SJSA1 (cell line): Measurements from ENCODE around the gene RGMB. TPM values are rescaled to one million over a fixed set of nuclear protein-coding genes. Genes with fewer than 3 reads are reported as not detected.
"Not testable (repeated sequence)": the region's sequence is repeated elsewhere in the genome, so short reads cannot be mapped to it uniquely, and the experiment has no call there.

Source experiments
- DNase-seq, 2 experiments: peaks; one replicate each; pipeline ENCODE4 v3.0.0-alpha.2; 2015 to 2020; ENCODE audit warnings: low spot score in 2 of 2, low read depth in 1 of 2
- H3K27ac ChIP-seq: fragments of 250-450 bp; sonication (Bioruptor Pico); 2 replicates; pipeline ENCODE4 v1.5.1; 2020; ENCODE audit warnings: mild to moderate bottlenecking, moderate library complexity
- H3K27me3 ChIP-seq: fragments of 250-450 bp; sonication (Bioruptor Pico); replicated peaks from 2 replicates; pipeline ENCODE4 v1.5.1; 2020; ENCODE audit warnings: mild to moderate bottlenecking, moderate library complexity
- H3K36me3 ChIP-seq: fragments of 250-450 bp; sonication (Bioruptor Pico); 2 replicates; pipeline ENCODE4 v1.5.1; 2020; ENCODE audit warnings: mild to moderate bottlenecking
- H3K4me1 ChIP-seq: fragments of 250-450 bp; sonication (Bioruptor Pico); replicated peaks from 2 replicates; pipeline ENCODE4 v1.6.1; 2021; ENCODE audit warnings: mild to moderate bottlenecking
- H3K4me3 ChIP-seq: fragments of 250-450 bp; sonication (Bioruptor Pico); 2 replicates; pipeline ENCODE4 v1.5.1; 2020; ENCODE audit warnings: mild to moderate bottlenecking
- H3K9me3 ChIP-seq: fragments of 250-450 bp; sonication (Bioruptor Pico); replicated peaks from 2 replicates; pipeline ENCODE4 v1.5.1; 2020; ENCODE audit warnings: mild to moderate bottlenecking
- total RNA-seq: library from RNA; depleted of rRNA; stranded (reverse); fragments of >200 nt; shearing (Covaris generic); gene quantifications from 2 replicates; pipeline ENCODE4 v1.2.3, GENCODE V29; 2014

RGMB gene
- total RNA-seq, 1 experiment from 2014 or later: 39.2 TPM

DNA sequence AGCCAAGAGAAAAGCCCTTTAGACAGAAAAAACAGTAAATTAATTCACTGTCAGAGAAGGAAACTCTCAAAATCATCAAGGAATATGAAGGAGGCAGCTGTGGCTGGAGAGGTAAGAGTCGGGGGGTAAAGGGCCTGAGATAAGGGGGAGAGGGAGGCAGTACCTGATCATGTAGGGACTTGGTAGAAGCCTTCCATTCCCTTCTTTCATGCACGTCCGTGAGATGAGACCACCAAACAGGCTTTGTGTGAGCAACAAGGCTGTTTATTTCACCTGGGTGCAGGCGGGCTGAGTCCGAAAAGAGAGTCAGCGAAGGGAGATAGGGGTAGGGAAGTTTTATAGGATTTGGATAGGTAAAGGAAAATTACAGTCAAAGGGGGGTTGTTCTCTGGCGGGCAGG is 21.1 kb upstream of the RGMB start:
- DNase-seq, H3K36me3 ChIP-seq, H3K4me3 ChIP-seq, H3K9me3 ChIP-seq, H3K4me1 ChIP-seq, H3K27ac ChIP-seq, H3K27me3 ChIP-seq: not testable (repeated sequence)

DNA sequence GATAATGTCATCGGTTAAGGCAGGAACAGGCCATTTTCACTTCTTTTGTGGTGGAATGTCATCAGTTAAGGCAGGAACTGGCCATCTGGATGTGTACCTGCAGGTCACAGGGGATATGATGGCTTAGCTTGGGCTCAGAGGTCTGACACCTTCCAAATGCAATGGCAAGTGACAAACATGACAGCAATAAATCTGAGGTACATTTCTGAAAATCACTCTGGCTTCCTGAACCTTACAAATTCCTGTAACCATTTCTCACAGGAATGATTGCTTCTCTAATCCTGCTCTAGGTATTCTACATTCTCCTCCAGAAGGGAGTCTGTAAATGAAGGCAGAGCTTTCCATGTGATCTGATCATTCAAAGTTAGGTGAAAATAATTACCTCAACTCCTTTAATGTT is 20.7 kb upstream of the RGMB start:
- H3K4me3 ChIP-seq, H3K36me3 ChIP-seq: not testable (repeated sequence)

GRCh38 chr5:98753507-98753906 is 20.0 kb upstream of the RGMB start:
- Histone ChIP-seq H3K36me3 (no peaks in the 10 kb centered on the region), H3K4me3 (no peak overlapping the region)
- DNase-seq: no peak

More for the DNA sequence above, 20.7 kb upstream of the RGMB start:
- DNase-seq, H3K4me1 ChIP-seq, H3K9me3 ChIP-seq, H3K27me3 ChIP-seq, H3K27ac ChIP-seq: not testable (repeated sequence)

DNA sequence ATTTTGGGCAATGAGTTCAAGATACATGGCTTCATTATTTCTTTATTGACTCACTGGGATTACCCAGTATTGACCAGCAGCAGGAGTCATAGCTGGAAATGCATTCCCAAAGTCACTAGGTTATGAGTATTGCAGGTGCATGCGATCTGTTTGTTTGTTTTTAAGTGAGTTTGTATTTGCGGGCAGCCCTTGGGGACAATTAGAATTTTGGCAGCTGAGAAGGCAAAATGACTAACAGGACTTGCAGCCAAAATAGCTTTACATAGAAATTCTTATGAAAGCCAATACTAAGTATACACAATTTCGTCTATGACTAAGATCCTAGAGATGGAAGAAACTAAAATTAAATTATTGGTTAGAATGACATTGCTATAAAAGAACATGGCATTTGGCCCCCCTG is 18.1 kb upstream of the RGMB start:
- H3K9me3 ChIP-seq: no peaks in the 10 kb centered on the region
- H3K27me3 ChIP-seq: no peaks in the 10 kb centered on the region
- H3K4me3 ChIP-seq: no peak overlapping the region
- no peak for DNase-seq
- no peak overlapping the region for H3K27ac ChIP-seq
- H3K4me1 ChIP-seq: no peaks in the 10 kb centered on the region
- no peaks in the 10 kb centered on the region for H3K36me3 ChIP-seq

More at GRCh38 chr5:98753507-98753906, 20.0 kb upstream of the RGMB start:
- H3K9me3 ChIP-seq: no peaks in the 10 kb centered on the region
- H3K27me3 ChIP-seq: no peaks in the 10 kb centered on the region
- no peaks in the 10 kb centered on the region for H3K4me1 ChIP-seq
- H3K27ac ChIP-seq: no peak overlapping the region

DNA sequence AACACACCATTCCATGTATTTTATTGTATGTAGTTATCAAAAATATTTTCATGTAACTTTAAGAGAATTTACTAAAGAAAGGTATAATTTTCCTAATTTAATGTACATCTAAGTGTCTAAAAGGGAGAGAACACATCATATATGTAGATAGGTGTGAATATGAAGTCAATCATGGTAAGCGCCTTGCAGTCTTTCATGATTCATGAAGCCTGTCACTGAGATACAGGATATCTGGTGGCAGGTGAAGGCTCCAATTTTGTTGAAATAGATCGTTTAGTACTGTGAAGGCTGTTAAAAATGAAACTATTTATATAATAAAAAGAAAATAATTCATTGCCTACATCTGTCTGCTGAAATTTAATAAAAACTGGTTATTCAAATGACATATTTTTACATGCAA is 15.5 kb upstream of the RGMB start:
- no peak for DNase-seq
- Histone ChIP-seq H3K27ac (no peak overlapping the region), H3K9me3 (no peaks in the 10 kb centered on the region), H3K27me3 (no peaks in the 10 kb centered on the region), H3K4me1 (peaks cover 5% of the 10 kb centered on the region), H3K4me3 (no peak overlapping the region), H3K36me3 (no peaks in the 10 kb centered on the region)

GRCh38 chr5:98763001-98763630 is 10.3 kb upstream of the RGMB start:
- no peak overlapping the region for H3K4me3 ChIP-seq
- no peaks in the 10 kb centered on the region for H3K27me3 ChIP-seq
- H3K36me3 ChIP-seq: no peaks in the 10 kb centered on the region
- peaks cover 26% of the 10 kb centered on the region for H3K4me1 ChIP-seq
- H3K27ac ChIP-seq: peak overlapping the region; percentile 76
- H3K9me3 ChIP-seq: no peaks in the 10 kb centered on the region
- DNase-seq: peak; percentile 92 to 95

DNA sequence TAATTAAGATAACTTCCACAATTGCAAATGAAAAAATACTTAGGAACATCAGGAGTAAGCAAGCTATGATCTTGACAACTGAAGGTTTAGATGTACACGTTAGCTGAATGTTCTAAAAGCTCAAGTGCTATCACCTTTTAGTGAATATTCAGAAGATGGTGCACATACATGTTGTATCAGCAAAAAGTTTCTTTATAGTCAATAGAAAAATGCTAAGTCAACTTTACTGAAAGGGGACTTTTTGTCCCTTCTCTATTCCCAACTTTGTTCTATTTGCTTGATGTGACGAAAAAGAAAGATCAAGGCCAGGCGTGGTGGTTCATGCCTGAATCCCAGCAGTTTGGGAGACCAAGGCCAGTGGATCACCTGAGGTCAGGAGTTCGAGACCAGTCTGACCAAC is 7.6 kb upstream of the RGMB start:
- Histone ChIP-seq H3K4me1 (peaks cover 26% of the 10 kb centered on the region), H3K9me3 (no peaks in the 10 kb centered on the region), H3K27me3 (no peaks in the 10 kb centered on the region), H3K4me3 (no peak overlapping the region), H3K27ac (no peak overlapping the region), H3K36me3 (no peaks in the 10 kb centered on the region)
- no peak for DNase-seq

GRCh38 chr5:98767581-98767980 is 5.9 kb upstream of the RGMB start:
- Histone ChIP-seq H3K4me3 (no peak overlapping the region), H3K9me3 (no peaks in the 10 kb centered on the region), H3K27me3 (no peaks in the 10 kb centered on the region), H3K27ac (no peak overlapping the region), H3K36me3 (no peaks in the 10 kb centered on the region), H3K4me1 (peaks cover 34% of the 10 kb centered on the region)
- DNase-seq: no peak

DNA sequence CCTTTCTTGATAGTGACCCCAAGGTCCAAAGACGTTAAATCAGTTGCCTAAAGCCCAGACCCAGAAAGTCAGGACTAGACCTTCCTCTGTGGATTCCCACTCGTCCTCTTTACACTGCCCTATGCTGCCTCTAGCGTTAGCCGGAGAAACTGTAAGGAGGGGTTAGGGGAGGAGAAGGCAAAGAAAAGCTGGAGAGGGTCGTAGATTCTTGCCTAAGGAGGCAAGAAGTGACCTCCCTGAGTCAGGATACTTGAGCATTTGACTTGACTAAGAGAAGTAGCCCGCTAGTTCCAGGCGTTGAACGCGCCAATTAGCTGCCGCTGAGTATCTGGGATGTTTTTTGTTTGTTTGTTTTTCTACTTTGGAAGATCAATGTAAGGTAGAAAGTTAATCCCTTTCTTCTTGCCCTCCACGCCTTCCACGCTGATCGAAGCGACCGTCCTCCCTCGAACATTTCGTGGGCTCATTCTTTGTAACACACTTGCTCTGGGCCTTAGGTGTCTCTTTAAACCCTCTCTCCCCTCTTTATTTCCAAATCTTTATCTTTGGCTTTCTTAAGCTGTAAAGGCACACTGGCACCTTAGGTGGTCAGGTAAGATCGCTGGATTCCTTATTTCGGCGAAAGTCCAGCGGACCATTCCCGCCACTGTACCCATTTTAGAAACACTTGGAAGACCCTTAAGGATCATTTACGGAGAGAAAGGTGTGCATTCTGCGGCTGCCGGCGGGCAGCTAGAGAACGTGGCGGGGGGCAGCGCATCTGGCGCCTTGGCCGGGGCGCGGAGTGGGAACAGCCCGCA is 5.1 kb upstream of the RGMB start:
- H3K9me3 ChIP-seq: no peaks in the 10 kb centered on the region
- H3K27ac ChIP-seq: peak overlapping the region; percentile 47; the same call in 1 of the 2 replicates
- H3K4me3 ChIP-seq: peak overlapping the region; percentile 47
- no peaks in the 10 kb centered on the region for H3K36me3 ChIP-seq
- H3K4me1 ChIP-seq: peaks cover 30% of the 10 kb centered on the region
- peak; percentile 68 to 81 for DNase-seq
- H3K27me3 ChIP-seq: no peaks in the 10 kb centered on the region

DNA sequence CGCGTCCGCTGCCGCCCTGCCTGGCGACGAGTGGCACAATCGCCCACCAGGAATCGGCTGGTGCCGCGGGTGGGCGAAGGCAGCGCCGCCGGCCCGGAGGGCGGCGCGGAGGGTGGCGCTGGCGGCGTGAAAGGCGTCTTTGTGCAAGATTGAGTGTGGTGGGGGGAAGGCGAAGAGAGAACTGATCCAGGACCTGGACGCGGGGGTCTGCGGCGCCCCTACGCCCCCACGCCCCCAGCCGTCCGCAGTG is 4.6 kb upstream of the RGMB start:
- no peaks in the 10 kb centered on the region for H3K27me3 ChIP-seq
- H3K4me3 ChIP-seq: peak overlapping the region; percentile 47
- peaks cover 4% of the 10 kb centered on the region for H3K36me3 ChIP-seq
- H3K27ac ChIP-seq: peak overlapping the region; percentile 47; the same call in 1 of the 2 replicates
- H3K4me1 ChIP-seq: peaks cover 25% of the 10 kb centered on the region
- DNase-seq: peak in 1 of 2 experiments; percentile 60
- no peaks in the 10 kb centered on the region for H3K9me3 ChIP-seq

DNA sequence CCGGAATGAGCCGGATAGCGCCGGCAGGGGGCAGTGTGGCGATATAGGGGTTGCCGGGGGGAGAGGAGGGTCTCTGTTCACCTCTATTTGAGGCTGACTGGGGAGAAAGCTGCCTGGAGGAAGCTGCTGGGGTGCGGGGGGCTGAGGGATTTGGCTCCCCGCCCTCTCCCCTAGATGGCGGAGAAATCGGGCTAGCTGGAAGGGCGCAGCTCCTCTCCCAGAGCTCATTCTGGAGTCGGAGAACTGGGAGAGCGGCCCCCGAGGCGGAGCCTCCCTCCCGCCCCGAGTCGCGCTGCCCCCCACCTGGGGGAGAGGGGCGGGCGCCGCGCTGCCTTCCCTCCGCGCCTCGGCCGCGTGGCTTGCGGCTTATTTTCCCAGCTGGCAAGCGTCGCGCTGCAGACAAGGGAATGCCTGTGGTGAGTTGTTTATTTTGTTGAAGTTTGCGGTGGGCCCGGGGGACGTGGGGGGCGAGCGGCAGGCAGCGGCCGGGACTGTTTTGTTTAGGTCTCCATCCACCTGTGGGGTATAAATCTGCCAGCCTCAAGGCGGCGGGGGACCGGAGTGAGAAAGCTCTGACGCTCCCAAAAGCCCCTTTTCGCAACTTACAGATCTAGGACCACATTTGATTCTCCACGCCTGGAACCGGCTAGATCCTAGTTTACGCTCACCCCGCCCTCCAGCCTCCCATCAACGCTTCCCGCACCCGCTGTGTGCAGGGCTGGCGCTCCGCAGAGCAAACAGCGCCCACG is 4.1 kb upstream of the RGMB start:
- H3K4me1 ChIP-seq: peaks cover 22% of the 10 kb centered on the region
- peak overlapping the region; percentile 47 for H3K4me3 ChIP-seq
- no peaks in the 10 kb centered on the region for H3K9me3 ChIP-seq
- peak; percentile 89 to 91 for DNase-seq
- peak overlapping the region; percentile 47 for H3K27ac ChIP-seq
- peaks cover 9% of the 10 kb centered on the region for H3K36me3 ChIP-seq
- no peaks in the 10 kb centered on the region for H3K27me3 ChIP-seq

DNA sequence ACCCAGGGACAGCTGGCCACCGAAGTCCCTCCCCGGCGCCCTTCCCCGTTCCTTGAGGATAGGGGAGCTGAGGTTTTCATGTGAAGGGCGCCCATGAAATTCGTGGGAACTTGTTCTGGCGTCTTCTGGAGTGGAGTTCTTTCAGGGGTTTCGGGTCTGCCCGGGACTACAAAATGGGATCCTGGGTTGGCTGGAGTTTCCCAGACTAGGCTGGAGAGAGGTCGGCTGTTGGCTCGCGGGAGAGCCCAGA is 3.6 kb upstream of the RGMB start:
- Histone ChIP-seq H3K9me3 (no peaks in the 10 kb centered on the region), H3K4me1 (peaks cover 18% of the 10 kb centered on the region), H3K36me3 (peaks cover 9% of the 10 kb centered on the region), H3K27me3 (no peaks in the 10 kb centered on the region), H3K27ac (peak overlapping the region; percentile 47; the same call in 1 of the 2 replicates), H3K4me3 (peak overlapping the region; percentile 47)
- DNase-seq: no peak

DNA sequence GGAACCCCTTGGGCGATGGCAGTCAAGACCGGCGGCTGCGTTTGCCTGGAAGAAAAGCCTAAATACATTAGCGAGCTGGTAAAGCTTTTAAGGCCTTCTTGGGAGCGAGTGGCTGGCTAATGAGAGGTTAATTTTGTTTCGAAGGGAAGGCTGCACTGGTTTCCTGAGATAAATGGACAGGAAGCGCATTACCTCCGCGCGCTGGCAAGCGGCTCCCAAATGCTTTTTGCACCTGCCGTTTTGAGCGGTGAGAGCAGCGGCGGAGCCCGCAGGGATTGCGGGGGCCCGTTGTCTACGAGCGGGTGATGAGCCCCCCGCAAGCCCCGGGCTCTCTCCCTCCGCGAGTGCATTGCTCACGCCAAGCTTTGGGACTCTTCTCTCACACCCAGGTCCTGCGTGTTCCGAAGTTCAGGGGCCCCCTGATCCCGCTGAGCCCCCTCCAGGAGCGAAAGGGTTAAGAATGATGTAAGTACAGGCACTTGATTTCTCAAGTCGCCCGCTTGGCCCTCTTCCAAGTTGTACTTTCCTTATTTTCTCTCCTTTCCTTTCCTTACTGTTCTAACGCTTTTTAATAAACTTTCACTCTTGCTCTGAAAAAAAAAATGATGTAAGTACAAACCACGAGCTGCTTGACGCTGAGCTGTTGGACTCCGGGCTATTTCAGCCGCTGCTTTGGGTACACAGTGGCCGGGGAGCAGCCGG is 3.1 kb upstream of the RGMB start:
- H3K27me3 ChIP-seq: no peaks in the 10 kb centered on the region
- DNase-seq: peak in 1 of 2 experiments; percentile 64
- no peaks in the 10 kb centered on the region for H3K9me3 ChIP-seq
- H3K36me3 ChIP-seq: peaks cover 11% of the 10 kb centered on the region
- peak overlapping the region; percentile 47 for H3K4me3 ChIP-seq
- H3K27ac ChIP-seq: peak overlapping the region; percentile 47; the same call in 1 of the 2 replicates
- peaks cover 22% of the 10 kb centered on the region for H3K4me1 ChIP-seq

- H3K36me3 ChIP-seq: peaks cover 17% of the 10 kb centered on the region
- no peaks in the 10 kb centered on the region for H3K27me3 ChIP-seq
- peak overlapping the region; percentile 26 for H3K27ac ChIP-seq
- peak overlapping the region; percentile 47 for H3K4me3 ChIP-seq
- H3K9me3 ChIP-seq: no peaks in the 10 kb centered on the region
- peaks cover 28% of the 10 kb centered on the region for H3K4me1 ChIP-seq
- DNase-seq: peak in 1 of 2 experiments; percentile 83
Observed at GRCh38 chr5:98770911-98771322, 2.5 kb upstream of the RGMB start.
